HG02885 (cell line): ENCODE data around the gene MOB1A.

Source experiments
- ATAC-seq: cut with Tn5 transposase; IDR thresholded peaks from one replicate; pipeline ENCODE4 v1.9.1; 2021; ENCODE audit warnings: mild to moderate bottlenecking; ENCODE audit not compliant: unreplicated experiment, poor library complexity

MOB1A gene

GRCh38 chr2:74109551-74109950, 69.1 kb downstream of the MOB1A start:
- ATAC-seq: no peak

GRCh38 chr2:74107071-74107470, 71.6 kb downstream of the MOB1A start:
- no peak for ATAC-seq

- no peak for ATAC-seq
These were observed 73.3 kb downstream of the MOB1A start for GRCh38 chr2:74105413-74105812.

GRCh38 chr2:74104839-74105238, 73.8 kb downstream of the MOB1A start:
- no peak for ATAC-seq

GRCh38 chr2:74103763-74104162, 74.9 kb downstream of the MOB1A start:
- no peak for ATAC-seq
